Spleen (tissue), 7 donors: ENCODE data around the gene ARSK.

ENCODE experiments used
- POLR2A ChIP-seq, 3 donors: fragments of 450-650 bp; IDR thresholded peaks; one replicate each; pipeline ENCODE4 v1.5.1; 2017; ENCODE audit warnings: antibody characterized with exemption in 3 of 3, mild to moderate bottlenecking in 1 of 3
- TF ChIP-seq, protein P1 (sequence below), 11 experiments: fragments of 200-600 bp in 7 of 11; fragments of 450-650 bp in 4 of 11; sonication (generic) in 4 of 11; IDR thresholded peaks in 8 of 11; conservative IDR thresholded peaks in 3 of 11; 1 replicate in 7 of 11; 2 replicates in 4 of 11; pipeline versions ENCODE4 v1.4.0 to v1.8.0; 2016 to 2021; ENCODE audit warnings: antibody characterized with exemption in 11 of 11, inconsistent platforms in 4 of 11, mild to moderate bottlenecking in 1 of 11
- donor health status: DM: no; HTN: no; CAD: no; lungs with moderate emphysema.
- donor health status: DM: no; HTN: no; CAD: no.
- donor health status: DM: no; HTN: no; CAD: no.

DNA sequence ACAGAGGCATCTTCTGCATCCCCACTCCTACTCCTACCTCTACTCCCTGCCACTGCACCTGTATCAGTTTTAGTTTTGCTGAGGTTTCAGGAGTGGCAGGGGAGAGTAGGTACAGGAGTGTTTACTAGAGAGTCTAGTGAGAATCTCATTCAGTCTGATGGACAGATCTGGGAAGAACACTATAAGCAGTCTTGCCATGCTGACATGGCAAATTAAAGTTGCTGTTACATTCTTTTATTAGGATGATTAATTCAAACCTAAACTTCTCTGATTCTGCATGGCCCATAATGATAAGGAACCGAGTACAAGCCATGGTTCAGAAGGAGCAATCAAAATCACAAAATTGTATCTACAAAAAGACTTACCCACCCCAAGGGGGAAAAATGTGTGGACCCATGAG lies 7.4 kb downstream of the ARSK start:
- TF ChIP-seq, protein P1, sequence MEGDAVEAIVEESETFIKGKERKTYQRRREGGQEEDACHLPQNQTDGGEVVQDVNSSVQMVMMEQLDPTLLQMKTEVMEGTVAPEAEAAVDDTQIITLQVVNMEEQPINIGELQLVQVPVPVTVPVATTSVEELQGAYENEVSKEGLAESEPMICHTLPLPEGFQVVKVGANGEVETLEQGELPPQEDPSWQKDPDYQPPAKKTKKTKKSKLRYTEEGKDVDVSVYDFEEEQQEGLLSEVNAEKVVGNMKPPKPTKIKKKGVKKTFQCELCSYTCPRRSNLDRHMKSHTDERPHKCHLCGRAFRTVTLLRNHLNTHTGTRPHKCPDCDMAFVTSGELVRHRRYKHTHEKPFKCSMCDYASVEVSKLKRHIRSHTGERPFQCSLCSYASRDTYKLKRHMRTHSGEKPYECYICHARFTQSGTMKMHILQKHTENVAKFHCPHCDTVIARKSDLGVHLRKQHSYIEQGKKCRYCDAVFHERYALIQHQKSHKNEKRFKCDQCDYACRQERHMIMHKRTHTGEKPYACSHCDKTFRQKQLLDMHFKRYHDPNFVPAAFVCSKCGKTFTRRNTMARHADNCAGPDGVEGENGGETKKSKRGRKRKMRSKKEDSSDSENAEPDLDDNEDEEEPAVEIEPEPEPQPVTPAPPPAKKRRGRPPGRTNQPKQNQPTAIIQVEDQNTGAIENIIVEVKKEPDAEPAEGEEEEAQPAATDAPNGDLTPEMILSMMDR (IDR thresholded peaks at IDR 0.05 in 8 of 11, conservative IDR thresholded peaks at IDR 0.05 in 3 of 11) = no peak
- no peak for TF ChIP-seq POLR2A (IDR thresholded peaks at IDR 0.05)
